Heart right ventricle (tissue), 16 donors: Measurements from ENCODE around the gene DLEU7. TPM values are rescaled to one million over a fixed set of nuclear protein-coding genes. Genes with fewer than 3 reads are reported as not detected.

Experiments
- ATAC-seq, 8 donors: fragments of 200-7000 bp; cut with Tn5 transposase; one replicate each; pipeline ENCODE4 v1.9.1; 2020; ENCODE audit warnings: mild to moderate bottlenecking in 8 of 8, moderate library complexity in 8 of 8, moderate number of reproducible peaks in 1 of 8
- DNase-seq, 2 donors: peaks; one replicate each; pipeline ENCODE4 v3.0.0-alpha.2; 2020
- H3K27ac ChIP-seq, 10 donors: fragments of 200-600 bp; sonication (generic) in 2 of 10; one replicate each; pipeline versions ENCODE4 v1.5.0 to v1.8.0; 2020 to 2022; ENCODE audit warnings: mild to moderate bottlenecking in 3 of 10
- H3K27me3 ChIP-seq, 7 donors: fragments of 200-600 bp; one replicate each; pipeline ENCODE4 v1.8.0; 2021 to 2022; ENCODE audit warnings: mild to moderate bottlenecking in 2 of 7
- H3K36me3 ChIP-seq, 9 donors: fragments of 200-600 bp; sonication (generic) in 1 of 9; one replicate each; pipeline versions ENCODE4 v1.5.0 to v1.8.0; 2020 to 2022; ENCODE audit warnings: mild to moderate bottlenecking in 2 of 9
- H3K4me1 ChIP-seq, 9 donors: fragments of 200-600 bp; sonication (generic) in 1 of 9; one replicate each; pipeline versions ENCODE4 v1.5.0 to v1.8.0; 2020 to 2022; ENCODE audit warnings: mild to moderate bottlenecking in 4 of 9
- H3K4me3 ChIP-seq, 10 donors: fragments of 200-600 bp; sonication (generic) in 2 of 10; one replicate each; pipeline versions ENCODE4 v1.5.0 to v1.8.0; 2020 to 2022; ENCODE audit warnings: mild to moderate bottlenecking in 7 of 10, moderate library complexity in 2 of 10
- H3K9me3 ChIP-seq, 11 donors: fragments of 200-600 bp in 10 of 11; sonication (generic) in 2 of 11; one replicate each; pipeline versions ENCODE4 v1.5.0 to v1.8.0; 2013 to 2022; ENCODE audit warnings: mild to moderate bottlenecking in 2 of 11, control low read depth in 1 of 11, moderate library complexity in 1 of 11
- CTCF ChIP-seq, 9 donors: fragments of 200-600 bp; sonication (generic) in 2 of 9; IDR thresholded peaks; one replicate each; pipeline versions ENCODE4 v1.5.0 to v1.8.0; 2021 to 2022; ENCODE audit warnings: antibody characterized with exemption in 9 of 9, mild to moderate bottlenecking in 5 of 9, moderate library complexity in 1 of 9
- WGBS, 2 donors: extraction: QIAGEN DNeasy Blood & Tissue Kit; methylation state at CpG; one replicate each; pipeline ENCODE4 v1.1.7; 2013; ENCODE audit warnings: inconsistent platforms in 1 of 2; 5-methylcytosine and 5-hydroxymethylcytosine counted together
- intact Hi-C, 10 donors: fragments of 100-400 bp; cut with DNase I; formaldehyde crosslinking; loops; one replicate each; pipeline versions ENCODE4 v1.11.1 to v1.14.2; 2022
- polyA plus RNA-seq, 2 donors: library from polyadenylated mRNA; stranded (reverse); fragments of 200-250 nt; gene quantifications; one replicate each; pipeline ENCODE4 v1.2.3, GENCODE V29; 2013
- total RNA-seq, 10 donors: library from RNA; stranded (reverse); fragmentation: NEBNext Ultra II Directional in 3 of 10; extraction: Animal tissue kit (Norgen Biotek cat#: 25700) in 3 of 10; gene quantifications; one replicate each; pipeline versions ENCODE4 v1.2.1 to v1.2.4, GENCODE V29; 2021 to 2023
- donor health status: Arrhythmogenic right ventricular cardiomyopathy.
- donor health status: ischemic (EF 13 %, LVEDD 7.1; RV severe dilation, severe dysfunction).
- donor health status: healthy with polysubstance abuse.
- donor health status: DM: no; HTN: yes; CAD: no.
- donor health status: DM: no; HTN: no; CAD: no.
- donor health status: ischemic (EF 25% LVEDD 6.9; RV normal size, moderate dysfunction).
- donor health status: ischemic (EF 25% LVEDD 5.7; RV mildly dilated, moderate dysfunction).
- donor health status: healthy.
- donor health status: DM: yes; HTN: yes; CAD: no.
- donor health status: Ischemic cardiomyopathy.
- donor health status: ischemic (EF 35%, LVEDD 5.7; RV mildly dilated, moderate dysfunction).
- donor health status: nonischemic (EF 11% LVEDD 7.7; RV severe dilation, severe dysfunction).
- donor health status: DM: yes; HTN: yes; CAD: no.
- donor health status: PGD.
- donor health status: ischemic (EF 29% LVEDD 5.4; RV normal size, mild dysfunction).
- donor health status: nonischemic (EF 23%, LVEDD 6.1; RV moderate dilation, normal function).

DLEU7 gene
- total and polyA plus RNA-seq, 12 donors: 0.03 to 0.49 (median 0.12) TPM; not detected in 7

- peaks cover 0 to 14% (median 0%) of the 10 kb centered on the region in 9 donors for H3K4me1 ChIP-seq
- H3K36me3 ChIP-seq: no peaks in the 10 kb centered on the region
- WGBS, 2 donors: 0 to 46% methylated on average over 1 of the region's 1 CpG
- H3K4me3 ChIP-seq: no peak overlapping the region
- H3K27me3 ChIP-seq: no peaks in the 10 kb centered on the region
- H3K9me3 ChIP-seq: no peaks in the 10 kb centered on the region
- DNase-seq (no peak), ATAC-seq (no peak)
- TF ChIP-seq CTCF (IDR thresholded peaks at IDR 0.05): no peak
- no peak overlapping the region for H3K27ac ChIP-seq
- intact Hi-C loops: no loop called here
These were observed 44.9 kb upstream of the DLEU7 start for GRCh38 chr13:50888362-50888761.

GRCh38 chr13:50887151-50887550 lies 43.7 kb upstream of the DLEU7 start:
- DNase-seq (no peak), ATAC-seq (no peak)
- H3K9me3 ChIP-seq: peaks cover 0 to 6% (median 0%) of the 10 kb centered on the region in 11 donors
- intact Hi-C loops: no loop called here
- H3K27me3 ChIP-seq: no peaks in the 10 kb centered on the region
- H3K27ac ChIP-seq: no peak overlapping the region
- WGBS, 2 donors: 93 to 94% methylated on average over 7 of the region's 7 CpGs
- H3K4me1 ChIP-seq: peaks cover 0 to 2% (median 0%) of the 10 kb centered on the region in 9 donors
- H3K36me3 ChIP-seq: no peaks in the 10 kb centered on the region
- no peak for TF ChIP-seq CTCF (IDR thresholded peaks at IDR 0.05)
- H3K4me3 ChIP-seq: no peak overlapping the region

GRCh38 chr13:50884265-50884664 lies 40.8 kb upstream of the DLEU7 start:
- peaks cover 0 to 8% (median 0%) of the 10 kb centered on the region in 11 donors for H3K9me3 ChIP-seq
- intact Hi-C loops: no loop called here
- ATAC-seq (no peak), DNase-seq (no peak)
- H3K36me3 ChIP-seq: no peaks in the 10 kb centered on the region
- WGBS, 2 donors: 96 to 100% methylated on average over 1 of the region's 1 CpG
- H3K4me3 ChIP-seq: no peak overlapping the region
- H3K27me3 ChIP-seq: no peaks in the 10 kb centered on the region
- no peaks in the 10 kb centered on the region for H3K4me1 ChIP-seq
- no peak for TF ChIP-seq CTCF (IDR thresholded peaks at IDR 0.05)
- no peak overlapping the region for H3K27ac ChIP-seq

- no peak overlapping the region for H3K4me3 ChIP-seq
- H3K27ac ChIP-seq: no peak overlapping the region
- no peaks in the 10 kb centered on the region for H3K4me1 ChIP-seq
- no peak for ATAC-seq
- intact Hi-C loops: no loop called here
- 81 to 89% methylated on average over 1 of the region's 1 CpG for WGBS, 2 donors
- no peaks in the 10 kb centered on the region for H3K36me3 ChIP-seq
- no peak for TF ChIP-seq CTCF (IDR thresholded peaks at IDR 0.05)
- peaks cover 0 to 4% (median 0%) of the 10 kb centered on the region in 7 donors for H3K27me3 ChIP-seq
- no peak for DNase-seq
- peaks cover 0 to 8% (median 0%) of the 10 kb centered on the region in 11 donors for H3K9me3 ChIP-seq
These were observed 40.2 kb upstream of the DLEU7 start for GRCh38 chr13:50883728-50884127.
